Measurements from ENCODE around the gene ZNF697.
A peak's percentile ranks its signal among the peaks of the same experiment; 100 is the strongest.
"Not testable (repeated sequence)": the region's sequence is repeated elsewhere in the genome, so short reads cannot be mapped to it uniquely, and the experiment has no call there.

Gene ZNF697

DNA sequence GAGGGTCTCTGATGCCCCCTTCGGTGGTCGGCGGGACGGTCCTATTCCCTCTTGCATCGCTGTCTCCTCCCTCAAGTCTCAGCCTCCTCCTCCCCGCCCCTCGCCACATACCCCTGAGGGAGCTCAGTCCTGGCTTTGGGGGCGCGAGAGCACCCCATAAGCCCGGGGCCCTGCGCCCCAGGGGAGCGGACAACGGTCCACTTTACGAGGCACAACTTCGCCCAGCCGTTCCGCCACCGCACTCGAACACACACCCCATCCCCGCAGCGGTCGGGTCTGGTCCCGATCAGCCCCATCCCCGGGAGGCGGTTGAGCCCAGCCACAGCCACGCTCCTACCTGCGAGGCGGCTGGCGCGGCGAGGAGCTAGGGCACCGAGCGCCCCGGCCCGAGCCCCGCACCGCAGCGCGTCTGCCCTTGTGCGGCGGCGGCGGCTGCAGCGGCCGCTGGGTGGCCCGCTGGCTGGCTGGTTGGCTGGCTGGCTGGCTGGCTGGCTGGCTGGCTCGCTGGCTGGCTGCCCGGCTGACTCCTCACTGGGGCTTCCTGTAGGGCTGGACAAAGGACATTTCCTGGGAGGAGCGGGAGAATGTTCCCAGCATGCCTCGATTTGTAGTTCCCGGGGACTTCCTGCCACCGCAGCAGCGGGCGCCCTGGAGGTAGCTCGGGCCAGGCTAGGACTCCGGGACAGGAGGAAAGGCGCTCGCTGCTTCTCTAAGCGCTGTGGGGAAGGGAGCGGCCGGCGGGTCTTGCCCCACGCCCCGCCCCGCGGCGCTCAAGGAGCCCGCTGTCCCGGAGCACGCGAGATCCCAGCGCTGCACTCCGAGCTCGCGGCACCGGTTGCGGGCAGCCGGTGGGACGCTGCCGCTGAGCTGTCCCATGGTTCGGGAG, at the start of gene ZNF697:
Gene ZNF697 (minus strand): TSS at position 533 of the 886 bp plus-strand sequence. CDS start 22,166 bp downstream, outside the sequence.
- DNase-seq: peak; percentile 5

DNA sequence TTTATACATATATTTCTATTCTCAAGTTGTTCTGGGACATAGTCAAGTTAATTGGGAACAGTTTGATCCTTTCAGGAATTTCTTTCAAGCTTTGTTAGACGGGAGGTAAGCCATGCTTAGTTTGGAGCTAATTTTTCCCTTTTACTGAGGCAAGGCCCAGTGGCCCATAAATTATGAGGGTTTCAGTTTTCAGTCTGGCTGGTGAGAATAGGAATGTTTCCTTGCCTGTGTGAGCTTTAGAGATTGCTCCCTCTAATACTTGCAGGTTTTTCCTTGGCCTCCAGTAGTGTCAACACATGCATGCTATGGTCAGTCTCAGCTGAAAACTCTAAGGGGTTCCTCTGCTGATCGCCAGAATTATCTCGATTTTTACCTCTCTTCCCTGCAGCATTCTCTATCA, 49.5 kb upstream of the ZNF697 start:
- DNase-seq: no peak

DNA sequence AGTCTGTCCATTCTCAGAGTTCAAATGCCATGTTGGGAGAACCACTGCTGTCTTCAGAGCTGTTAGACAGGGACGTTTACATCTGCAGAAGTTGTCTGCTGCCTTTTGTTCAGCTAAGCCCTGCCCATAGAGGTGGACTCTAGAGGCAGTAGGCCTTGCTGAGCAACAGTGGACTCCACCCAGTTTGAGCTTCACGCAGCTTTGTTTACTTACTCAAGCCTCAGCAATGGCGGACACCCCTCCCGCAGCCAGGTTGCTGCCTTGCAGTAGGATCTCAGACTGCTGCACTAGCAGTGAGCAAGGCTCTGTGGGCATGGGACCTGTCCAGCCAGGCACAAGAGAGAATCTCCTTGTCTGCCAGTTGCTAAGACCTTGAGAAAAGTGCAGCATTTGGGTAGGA, 48.8 kb upstream of the ZNF697 start:
- DNase-seq: not testable (repeated sequence)

DNA sequence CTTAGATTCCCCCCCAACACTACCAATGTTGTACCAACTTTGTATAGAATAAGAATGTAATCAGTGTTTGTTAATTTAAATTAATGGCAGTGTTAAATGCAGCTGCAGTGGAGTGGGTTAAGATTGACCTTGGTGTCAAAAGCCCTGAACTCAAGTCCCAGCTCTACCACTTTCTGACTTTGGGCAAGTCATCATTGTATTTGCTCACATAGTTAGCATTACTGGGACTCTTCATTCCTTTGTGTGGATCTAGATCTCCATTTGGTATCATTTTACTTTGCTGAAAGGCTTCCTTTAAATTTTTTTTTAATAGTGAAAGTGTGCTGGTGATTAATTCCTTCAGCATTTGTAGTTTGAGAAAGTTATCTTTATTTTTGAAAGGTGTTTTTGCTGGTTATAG, 41.4 kb upstream of the ZNF697 start:
- DNase-seq: no peak

DNA sequence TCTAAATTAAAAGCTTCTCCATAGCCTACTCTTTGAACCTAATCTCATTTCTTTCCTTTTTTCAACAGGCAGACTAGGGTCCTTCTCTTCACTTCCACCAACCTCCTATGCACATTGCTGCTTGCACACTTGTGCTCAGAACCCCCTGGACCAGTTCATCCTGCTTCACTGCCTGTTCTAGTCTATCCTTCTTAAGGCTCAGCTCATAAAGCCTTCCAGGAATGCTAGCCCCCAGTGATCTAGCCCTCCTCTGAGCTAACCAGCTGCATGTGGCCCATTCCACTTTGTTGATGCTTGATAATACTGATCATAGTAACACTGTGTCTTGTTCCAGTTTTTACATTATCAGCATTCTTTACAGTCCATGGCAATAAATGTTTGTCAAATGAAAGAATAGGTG, 40.7 kb upstream of the ZNF697 start:
- DNase-seq: no peak

DNA sequence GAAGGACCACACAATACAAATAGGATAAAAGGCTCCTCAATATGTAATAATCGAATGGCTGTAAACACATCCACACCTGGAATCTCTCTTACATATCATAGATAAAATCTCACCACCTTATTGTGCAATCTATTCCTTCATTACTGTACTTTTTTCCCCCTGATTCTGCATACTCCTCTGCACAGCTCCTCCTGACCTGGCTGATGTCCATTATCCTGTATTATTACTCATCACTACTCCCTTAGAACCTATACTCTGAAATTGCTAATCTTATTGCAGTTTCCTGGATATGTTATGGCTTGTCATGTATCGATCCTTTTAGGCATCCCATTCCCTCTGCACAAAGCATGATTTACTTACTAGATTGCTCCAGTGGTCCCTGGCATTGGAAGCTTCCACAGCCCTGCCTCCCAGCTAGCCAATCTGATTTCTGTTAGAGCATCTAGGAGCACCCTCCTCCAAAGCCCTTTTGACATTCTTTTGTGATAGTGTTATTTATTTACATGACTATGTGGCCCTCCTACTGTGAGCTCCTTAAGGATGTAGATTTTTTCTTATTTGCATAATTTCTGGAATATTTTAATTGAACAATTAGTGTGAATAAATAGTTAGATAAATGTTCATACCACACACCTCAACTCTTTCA, 39.5 kb upstream of the ZNF697 start:
- DNase-seq: no peak

DNA sequence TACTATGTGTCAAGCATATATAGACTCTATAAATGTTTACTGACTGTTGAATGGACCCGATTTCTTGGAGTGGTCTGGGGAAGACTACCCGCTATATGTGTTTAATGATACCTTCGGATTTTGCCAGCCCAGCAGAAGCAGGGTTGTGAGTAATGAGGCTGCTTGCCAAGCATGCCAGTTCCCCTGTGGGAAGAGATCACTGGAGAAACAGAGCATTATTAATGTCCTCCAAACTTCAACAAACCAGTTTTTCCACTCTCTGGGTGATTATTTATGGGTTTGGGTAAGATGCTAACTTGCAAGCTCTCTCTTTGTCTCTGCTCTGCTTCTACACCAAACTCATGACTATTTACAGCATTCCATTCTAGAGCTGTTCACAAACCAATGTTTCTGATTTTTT, 38.6 kb upstream of the ZNF697 start:
- no peak for DNase-seq

DNA sequence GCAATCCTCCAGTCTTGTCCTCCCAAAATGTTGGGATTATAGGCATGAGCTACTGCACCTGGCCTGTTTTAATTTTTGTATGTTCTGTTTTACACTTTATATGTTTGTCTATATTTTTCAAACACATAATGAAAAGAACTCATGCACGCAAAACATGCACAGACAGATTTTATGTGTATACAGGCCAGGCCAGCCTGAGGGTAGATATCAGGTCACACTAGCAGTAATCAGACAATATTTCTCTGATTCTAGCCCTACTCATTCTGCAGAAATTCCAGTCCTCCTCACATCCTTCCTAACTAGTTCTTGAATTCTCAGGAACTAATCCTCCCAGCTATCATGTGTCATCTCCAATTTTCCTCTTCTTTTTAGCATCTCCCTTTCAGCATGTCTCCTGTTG, 35.8 kb upstream of the ZNF697 start:
- no peak for DNase-seq

DNA sequence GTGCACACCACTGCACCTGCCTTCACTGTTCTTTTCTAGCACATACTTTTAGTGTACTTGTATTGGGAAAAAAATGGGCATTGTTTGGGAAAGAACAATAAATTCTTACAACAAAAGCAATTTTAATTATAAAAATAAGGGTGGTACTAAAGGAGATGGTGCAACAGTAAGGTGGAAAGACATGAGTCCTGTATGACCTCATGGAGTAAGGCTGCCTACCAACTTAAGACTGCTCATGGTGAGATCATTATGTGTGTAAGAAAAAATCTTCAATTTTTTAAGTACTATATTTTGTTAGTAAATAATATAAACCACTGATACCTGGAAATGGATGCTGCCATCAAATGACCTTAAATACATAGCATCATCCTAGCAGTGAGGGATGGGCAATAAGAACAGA, 34.1 kb upstream of the ZNF697 start:
- no peak for DNase-seq

DNA sequence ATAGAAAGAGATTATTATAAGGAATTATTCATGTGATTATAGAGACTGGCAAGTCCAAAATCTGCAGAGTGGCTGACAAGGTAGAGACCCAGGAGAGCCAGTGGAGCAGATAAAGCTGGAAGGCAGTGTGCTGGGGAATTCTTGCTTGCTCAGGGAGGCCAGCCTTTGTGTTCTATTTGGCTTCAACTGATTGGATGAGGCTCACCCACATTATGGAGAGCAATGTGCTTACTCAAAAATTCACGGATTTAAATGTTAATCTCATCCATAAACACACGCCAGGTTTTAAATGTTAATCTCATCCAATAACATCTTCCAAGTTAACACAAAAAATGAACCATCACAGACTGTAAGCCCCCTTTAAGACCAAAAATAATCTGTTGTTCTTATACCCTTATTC, 33.5 kb upstream of the ZNF697 start:
- DNase-seq: no peak

DNA sequence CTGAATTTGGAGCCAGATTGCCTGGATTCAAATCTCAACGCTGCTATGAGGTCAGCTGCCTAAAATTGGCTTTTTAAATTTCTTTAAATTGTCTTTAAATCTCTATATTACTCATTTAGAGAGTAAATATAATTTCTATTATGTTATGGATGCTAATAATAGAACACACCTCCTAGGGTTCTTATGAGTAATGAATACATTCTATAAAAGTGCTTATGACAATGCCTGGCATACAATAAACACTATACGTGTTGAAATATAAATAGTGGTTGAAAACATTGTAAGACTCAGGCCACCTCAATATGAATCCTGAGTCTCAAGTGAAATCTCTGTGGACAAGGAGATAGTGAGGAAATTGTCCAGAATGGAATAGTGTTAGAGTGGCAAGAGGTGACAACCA, 32.7 kb upstream of the ZNF697 start:
- DNase-seq: no peak

DNA sequence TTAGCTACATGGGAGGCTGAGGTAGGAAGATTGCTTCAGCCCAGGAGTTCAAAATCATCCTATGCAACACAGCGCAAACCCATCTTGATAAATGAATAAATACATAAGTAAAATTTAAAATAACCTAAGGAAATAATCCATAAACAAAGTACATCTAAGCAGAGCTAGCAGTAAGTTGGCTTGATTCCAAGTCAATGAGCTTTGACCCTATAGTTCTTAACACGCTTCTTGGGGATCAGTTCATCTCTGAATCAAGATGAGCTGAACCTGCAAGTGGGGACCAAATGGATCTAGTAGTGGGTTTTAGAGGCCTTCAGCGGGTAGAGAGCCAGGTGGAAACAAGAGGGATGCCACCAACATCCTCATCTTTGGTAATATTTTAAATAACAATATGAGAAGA, 32.1 kb upstream of the ZNF697 start:
- DNase-seq: no peak

DNA sequence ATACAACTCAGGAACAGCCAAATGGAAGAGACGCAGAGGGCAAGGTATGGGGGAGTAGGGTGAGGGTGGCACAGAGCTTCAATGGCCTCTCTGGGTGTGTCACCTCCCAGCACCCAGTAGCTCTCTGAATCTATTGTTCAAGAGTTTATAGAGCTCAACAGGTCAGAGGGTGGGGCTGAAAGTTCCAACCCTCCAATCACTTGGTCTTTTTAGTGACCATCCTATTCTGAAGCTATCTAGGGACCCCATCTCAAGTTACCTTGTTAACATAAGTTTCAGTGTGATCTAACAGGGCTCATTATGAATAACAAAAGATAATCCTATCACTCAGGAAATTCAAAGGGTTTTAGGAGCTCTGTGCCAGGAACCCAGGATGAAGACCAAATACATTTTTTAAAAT, 31.2 kb upstream of the ZNF697 start:
- no peak for DNase-seq

DNA sequence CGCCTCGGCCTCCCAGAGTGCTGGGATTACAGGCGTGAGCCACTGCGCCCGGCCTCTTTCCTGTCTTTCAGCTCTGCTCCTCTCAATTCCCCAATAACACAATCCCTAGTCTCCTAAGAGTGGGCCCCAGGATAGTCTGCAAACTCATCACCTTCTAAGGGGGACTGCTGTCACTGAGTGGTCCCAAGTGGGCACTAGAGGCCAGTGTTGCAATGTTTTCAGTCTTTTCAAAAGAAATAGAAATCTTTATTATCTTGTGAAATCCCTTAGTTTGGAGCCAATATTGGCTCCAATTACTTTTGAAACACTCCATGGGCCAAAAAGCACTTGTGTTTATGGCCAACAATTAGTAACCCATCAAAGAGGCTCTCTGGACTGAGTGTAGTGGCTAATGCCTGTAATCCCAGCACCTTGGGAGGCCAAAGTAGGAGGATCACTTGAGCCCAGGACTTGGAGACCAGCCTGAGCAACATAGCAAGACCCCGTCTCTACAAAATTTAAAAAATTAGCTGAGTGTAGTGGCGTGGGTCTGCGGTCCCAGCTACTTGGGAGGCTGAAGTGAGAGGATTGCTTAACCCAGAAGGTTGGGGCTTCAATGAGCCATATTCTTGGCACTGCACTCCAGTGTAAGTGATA, 28.6 kb upstream of the ZNF697 start:
- DNase-seq: no peak

DNA sequence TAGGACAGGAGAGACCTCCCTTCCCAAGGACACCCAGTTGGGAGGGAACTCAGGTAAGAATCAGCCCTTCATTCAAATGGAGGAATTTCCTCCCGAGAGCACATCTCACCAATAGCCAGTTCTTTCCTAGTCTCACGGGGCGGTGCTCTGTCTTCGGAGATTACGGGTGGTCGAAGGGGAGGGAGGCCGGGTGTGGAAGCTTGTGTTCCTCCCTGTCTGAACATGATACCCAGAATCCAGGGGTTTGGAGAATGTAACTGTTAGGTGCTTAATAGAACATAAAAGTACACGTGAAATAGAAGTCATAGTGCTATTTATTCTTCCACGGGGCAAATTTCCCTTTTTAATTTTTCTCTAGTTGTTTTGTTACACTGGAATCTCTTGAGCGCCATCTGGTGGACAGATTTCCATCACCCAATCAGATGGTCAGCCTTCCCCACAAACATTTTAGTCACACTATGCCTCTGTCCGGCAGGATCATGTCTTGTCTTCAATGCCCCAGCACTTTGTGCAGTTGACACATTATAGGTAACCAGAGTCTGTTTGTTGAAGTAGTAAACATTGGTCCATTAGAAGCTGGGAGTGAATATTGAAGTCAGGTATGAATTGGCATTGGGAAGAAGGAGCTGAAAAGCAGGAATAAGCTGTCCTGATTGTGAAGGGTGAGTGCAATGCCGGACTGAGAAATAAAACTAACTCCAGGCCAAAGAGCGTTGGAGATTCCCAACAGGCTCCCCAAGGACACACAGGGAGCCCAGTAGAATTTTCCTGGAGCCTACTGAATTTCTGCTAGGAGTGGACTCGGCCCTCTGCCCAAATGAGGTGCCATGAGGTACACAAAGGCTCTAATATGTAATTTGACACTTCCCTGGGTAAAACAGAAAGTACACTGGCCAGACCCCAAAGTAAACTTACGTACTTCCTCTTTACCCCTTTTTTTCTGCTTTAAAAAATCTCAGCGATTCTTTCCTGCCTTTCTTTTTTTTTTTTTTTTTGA, 27.6 kb upstream of the ZNF697 start:
- DNase-seq: peak; percentile 58

DNA sequence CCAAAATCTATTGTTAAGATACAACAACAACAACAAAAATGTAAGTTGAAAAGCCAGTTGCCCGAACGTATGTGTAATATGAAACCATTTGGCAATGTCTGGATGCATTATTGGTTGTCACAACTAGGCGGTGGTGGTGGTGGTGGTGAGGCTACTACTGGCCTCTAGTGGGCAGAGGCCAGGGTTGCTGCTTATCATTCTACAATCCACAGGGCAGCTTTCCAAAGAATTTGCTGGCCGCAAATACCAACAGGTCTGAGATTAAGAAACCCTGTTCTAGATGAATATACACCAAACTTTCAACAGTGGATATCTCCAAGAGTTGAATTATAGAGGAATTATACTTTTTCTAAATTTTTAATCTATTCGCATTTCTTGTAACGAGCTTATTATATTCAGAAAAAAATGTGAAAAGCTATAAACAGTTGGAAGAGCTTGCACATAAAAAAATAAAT, 26.8 kb upstream of the ZNF697 start:
- peak; percentile 10 for DNase-seq

DNA sequence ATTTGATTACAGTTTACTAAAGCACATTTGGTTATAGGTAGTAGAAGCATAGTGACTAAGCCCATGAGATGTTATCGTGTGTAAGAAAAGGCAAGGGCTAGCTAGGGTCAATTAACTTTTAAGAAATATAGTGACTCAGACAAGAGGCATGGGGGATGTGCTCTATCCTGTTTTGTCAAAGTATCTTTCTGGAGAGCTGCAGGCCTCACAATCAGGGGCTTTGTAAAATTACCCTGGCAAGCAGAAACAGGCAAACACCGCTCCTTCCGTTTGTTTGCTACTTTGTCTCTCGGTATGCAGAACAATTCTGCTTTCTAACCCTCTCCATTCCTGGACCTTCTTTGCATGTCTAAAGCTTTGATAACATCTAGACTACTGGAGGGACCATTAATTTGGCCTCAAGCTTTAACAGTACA, 26.1 kb upstream of the ZNF697 start:
- no peak for DNase-seq

DNA sequence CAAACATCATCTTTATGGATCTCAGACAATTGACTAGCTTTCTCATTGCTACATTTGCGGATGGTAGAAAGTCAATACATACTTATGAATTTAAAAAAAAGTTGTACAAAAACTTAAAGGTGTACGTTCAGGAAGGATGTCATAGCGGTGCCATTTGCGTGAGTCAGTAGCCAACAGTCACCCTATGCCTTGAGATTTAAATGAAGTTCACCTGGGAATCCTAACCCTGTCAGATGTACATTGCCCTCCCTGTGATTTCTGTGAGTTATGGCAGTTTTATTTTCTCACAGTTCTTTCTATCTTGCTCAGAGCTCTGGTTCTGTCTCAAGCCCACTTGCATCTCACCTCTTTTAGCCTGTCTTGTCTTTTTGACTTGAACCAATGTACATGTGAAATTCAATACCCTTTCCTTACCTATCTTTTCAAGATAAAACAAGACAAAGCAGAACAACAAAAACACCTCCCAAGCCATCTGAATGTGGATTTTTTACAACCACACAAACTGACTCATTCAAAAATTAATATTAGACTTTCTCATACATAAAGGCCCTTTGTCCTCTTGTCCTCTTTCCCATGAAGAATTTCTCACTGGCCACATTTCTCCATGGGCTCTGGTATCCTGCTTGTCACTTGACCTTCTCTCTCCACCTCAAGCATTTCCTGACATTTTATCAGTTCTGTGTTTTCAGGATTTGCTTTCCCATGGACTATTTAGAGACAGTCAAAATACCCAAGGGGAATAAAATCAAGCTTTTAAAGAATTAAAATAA, 25.3 kb upstream of the ZNF697 start:
- DNase-seq: no peak

DNA sequence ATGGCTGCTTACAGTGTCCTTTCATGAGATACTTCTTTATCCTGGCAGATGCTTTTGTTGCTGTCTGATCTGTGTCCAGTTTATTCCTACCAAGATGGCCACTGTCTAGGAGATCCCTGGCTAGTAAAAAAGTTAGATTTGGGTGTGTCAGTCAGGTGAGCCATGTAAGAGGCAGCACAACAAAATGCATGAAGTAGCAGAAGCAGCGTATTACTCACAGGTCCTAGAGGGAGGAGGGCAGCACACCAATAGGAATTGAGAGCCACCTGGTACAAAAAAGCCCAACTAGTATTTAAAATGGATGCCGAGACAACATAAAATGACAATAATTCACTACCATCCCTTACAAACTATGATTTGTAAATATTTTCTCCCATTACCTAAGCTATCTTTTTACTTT, 22.8 kb upstream of the ZNF697 start:
- no peak for DNase-seq

DNA sequence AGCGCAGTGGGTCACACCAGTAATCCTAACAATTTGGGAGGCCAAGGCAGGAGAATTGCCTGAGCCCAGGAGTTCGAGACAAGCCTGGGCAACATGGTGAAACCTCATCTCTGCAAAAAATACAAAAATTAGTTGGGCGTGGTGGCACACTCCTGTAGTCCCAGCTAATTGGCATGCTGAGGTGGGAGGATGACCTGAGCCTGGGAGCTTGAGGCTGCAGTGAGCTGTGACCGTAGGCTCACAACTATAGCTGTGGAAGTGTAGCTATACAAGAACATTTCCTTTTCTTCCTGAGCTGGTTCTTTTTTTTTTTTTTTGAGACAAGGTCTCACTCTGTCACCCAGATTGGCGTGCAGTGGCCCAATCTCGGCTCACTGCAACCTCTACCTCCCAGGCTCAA, 19.1 kb upstream of the ZNF697 start:
- no peak for DNase-seq

DNA sequence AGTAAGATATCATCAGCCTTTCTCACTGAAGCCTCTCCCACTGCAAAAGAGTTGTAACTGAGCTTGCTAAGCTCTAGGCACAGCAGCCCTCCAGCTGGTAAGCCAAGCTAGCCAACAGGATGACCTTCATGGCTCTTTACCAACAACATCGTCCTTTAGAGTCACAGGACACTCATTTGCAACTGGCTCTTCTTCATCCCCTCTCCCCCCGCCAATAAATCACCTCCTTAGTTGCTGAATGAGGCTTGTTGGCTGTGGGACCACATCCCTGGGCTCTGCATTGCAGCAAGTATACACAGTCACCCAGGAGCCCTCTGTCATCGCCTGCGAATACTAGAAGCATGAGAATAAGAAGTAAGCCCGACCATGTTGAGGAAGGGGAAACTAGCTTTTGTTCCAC, 16.0 kb upstream of the ZNF697 start:
- DNase-seq: no peak

DNA sequence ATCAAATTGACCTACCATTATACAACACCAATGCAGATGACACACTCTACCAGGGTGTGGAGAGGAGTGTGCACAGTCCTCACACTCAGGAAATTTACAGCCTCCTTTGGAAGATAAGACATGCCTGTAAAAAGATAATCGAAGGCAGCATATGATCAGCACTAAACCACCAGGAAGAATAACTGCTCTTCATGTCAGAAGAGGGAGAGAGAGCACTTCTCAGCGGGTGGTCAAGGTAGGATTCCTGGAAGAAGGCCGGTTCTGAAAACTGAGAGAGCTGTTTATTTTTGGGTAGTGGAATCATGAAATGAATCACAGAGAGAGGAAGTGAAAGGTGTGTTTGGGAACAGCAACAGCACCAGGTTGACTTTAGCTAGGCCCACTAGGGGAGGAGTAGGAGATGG, 14.0 kb upstream of the ZNF697 start:
- no peak for DNase-seq
